Measurements from ENCODE around the gene RSF1.

GRCh38 chr11:77654770-77655434 lies 165.6 kb downstream of the RSF1 start:
- TF ChIP-seq POLR2A (IDR thresholded peaks at IDR 0.05) = no peak
- TF ChIP-seq CTCF (IDR thresholded peaks at IDR 0.05) = no peak
